22Rv1 (cell line): ENCODE measurements around the gene HSPA1A.

Source experiments
- ZFX ChIP-seq: fragments of 450-650 bp; IDR thresholded peaks from 2 replicates; pipeline ENCODE4 v1.6.1; 2017; ENCODE audit warnings: antibody characterized with exemption, borderline replicate concordance
- TF ChIP-seq, protein P1 (sequence below): fragments of 450-650 bp; IDR thresholded peaks from 2 replicates; pipeline ENCODE4 v1.5.1; 2017; ENCODE audit warnings: mild to moderate bottlenecking

DNA sequence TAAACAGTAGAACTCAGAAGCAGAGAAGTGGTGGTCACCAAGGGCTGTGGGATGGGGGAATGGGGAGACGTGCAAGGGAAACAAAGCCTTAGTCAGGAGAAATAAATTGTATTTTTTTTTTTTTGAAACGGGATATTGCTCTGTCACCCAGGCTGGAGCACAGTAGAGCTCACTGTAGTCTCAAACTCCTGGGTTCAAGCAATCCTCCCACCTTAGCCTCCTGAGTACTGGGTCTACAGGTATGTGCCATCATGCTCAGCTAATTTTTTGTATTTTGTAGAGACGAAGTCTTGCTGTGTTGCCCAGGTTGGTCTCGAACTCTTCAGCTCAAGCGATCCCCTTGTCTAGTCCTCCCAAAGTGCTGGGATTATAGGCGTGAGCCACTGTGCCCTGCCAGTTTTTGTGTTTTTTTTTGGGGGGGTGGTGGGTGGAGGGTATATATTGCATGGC is 15.6 kb downstream of the HSPA1A start:
- TF ChIP-seq, protein P1, sequence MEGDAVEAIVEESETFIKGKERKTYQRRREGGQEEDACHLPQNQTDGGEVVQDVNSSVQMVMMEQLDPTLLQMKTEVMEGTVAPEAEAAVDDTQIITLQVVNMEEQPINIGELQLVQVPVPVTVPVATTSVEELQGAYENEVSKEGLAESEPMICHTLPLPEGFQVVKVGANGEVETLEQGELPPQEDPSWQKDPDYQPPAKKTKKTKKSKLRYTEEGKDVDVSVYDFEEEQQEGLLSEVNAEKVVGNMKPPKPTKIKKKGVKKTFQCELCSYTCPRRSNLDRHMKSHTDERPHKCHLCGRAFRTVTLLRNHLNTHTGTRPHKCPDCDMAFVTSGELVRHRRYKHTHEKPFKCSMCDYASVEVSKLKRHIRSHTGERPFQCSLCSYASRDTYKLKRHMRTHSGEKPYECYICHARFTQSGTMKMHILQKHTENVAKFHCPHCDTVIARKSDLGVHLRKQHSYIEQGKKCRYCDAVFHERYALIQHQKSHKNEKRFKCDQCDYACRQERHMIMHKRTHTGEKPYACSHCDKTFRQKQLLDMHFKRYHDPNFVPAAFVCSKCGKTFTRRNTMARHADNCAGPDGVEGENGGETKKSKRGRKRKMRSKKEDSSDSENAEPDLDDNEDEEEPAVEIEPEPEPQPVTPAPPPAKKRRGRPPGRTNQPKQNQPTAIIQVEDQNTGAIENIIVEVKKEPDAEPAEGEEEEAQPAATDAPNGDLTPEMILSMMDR, result no peak
- no peak for TF ChIP-seq ZFX
